Measurements from ENCODE around the gene CTBP2.

The CTBP2 gene

GRCh38 chr10:125011171-125011925, 149.0 kb downstream of the CTBP2 start:
- no peak for TF ChIP-seq CTCF (IDR thresholded peaks at IDR 0.05; ENCODE audit: low read depth, low read length, missing control alignments)
- no peak for DNase-seq (ENCODE audit: low read depth)
- H3K4me3 ChIP-seq (ENCODE audit: low read depth, low read length): no peak overlapping the region

GRCh38 chr10:125010362-125010761, 150.0 kb downstream of the CTBP2 start:
- TF ChIP-seq CTCF (IDR thresholded peaks at IDR 0.05; ENCODE audit: low read depth, low read length, missing control alignments): no peak
- H3K4me3 ChIP-seq (ENCODE audit: low read depth, low read length): no peak overlapping the region
- DNase-seq (ENCODE audit: low read depth): no peak

- no peak for DNase-seq (ENCODE audit: low read depth)
- no peak overlapping the region for H3K4me3 ChIP-seq (ENCODE audit: low read depth, low read length)
- no peak for TF ChIP-seq CTCF (IDR thresholded peaks at IDR 0.05; ENCODE audit: low read depth, low read length, missing control alignments)
Measured at GRCh38 chr10:125009661-125010161, 150.7 kb downstream of the CTBP2 start.

- no peak for DNase-seq (ENCODE audit: low read depth)
- H3K4me3 ChIP-seq (ENCODE audit: low read depth, low read length): no peak overlapping the region
- no peak for TF ChIP-seq CTCF (IDR thresholded peaks at IDR 0.05; ENCODE audit: low read depth, low read length, missing control alignments)
Measured at GRCh38 chr10:125008689-125009638, 151.4 kb downstream of the CTBP2 start.

GRCh38 chr10:125007436-125007835, 152.9 kb downstream of the CTBP2 start:
- TF ChIP-seq CTCF (IDR thresholded peaks at IDR 0.05; ENCODE audit: low read depth, low read length, missing control alignments): no peak
- no peak overlapping the region for H3K4me3 ChIP-seq (ENCODE audit: low read depth, low read length)
- DNase-seq (ENCODE audit: low read depth): no peak

- no peak for TF ChIP-seq CTCF (IDR thresholded peaks at IDR 0.05; ENCODE audit: low read depth, low read length, missing control alignments)
- DNase-seq (ENCODE audit: low read depth): no peak
Measured at GRCh38 chr10:125006921-125007426, 153.4 kb downstream of the CTBP2 start.

More at GRCh38 chr10:125006921-125007426, 153.4 kb downstream of the CTBP2 start:
- H3K4me3 ChIP-seq (ENCODE audit: low read depth, low read length): no peak overlapping the region

Data from GM12864 (cell line).